ENCODE measurements around the gene NHS. TPM values are rescaled to one million over a fixed set of nuclear protein-coding genes. Genes with fewer than 3 reads are reported as not detected.

Gene NHS
- total RNA-seq, 1 experiment from 2014 or later, result 5.7 TPM

DNA sequence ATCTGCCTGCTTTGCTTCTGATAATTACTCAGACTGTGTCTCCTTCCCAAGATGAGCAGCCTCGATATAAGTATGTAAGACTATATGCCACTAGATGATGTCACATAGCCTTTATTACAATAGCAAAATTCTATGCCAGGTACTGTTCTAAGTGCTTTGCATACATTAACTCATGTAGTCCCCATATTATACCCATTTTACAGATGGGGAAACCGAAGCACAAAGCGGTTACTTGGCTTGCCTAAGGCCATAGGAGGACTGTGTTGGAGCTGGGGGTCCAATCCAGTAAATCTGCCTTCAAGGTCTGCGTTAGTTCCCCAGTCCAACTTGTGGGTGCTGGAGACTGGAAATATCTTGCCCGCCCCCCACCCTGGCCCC, 361.5 kb downstream of the NHS start:
- CTCF ChIA-PET, result no interaction called here

GRCh38 chrX:17736856-17737709, 362.1 kb downstream of the NHS start, which contains the start of gene SCML1:
TSS of gene SCML1 (plus strand) at chrX:17737493. CDS start at chrX:17744187, 6,694 bp downstream.
- Histone ChIP-seq H3K27ac (ENCODE audit: low read depth, low read length) (peak within 1 kb of the TSS; percentile 45), H3K9me2 (ENCODE audit: insufficient read depth) (no peaks in the 10 kb centered on the region), H3K27me3 (ENCODE audit: insufficient read depth, low read length) (no peaks in the 10 kb centered on the region), H3K9ac (ENCODE audit: low read length) (peak within 1 kb of the TSS; percentile 59), H3K79me2 (ENCODE audit: insufficient read depth, low read length) (peaks cover 3% of the 10 kb centered on the region; the same call in 1 of the 2 replicates), H3K4me3 (replicated peaks in 1 of 2; ENCODE audit: low read depth in 1 of 2, low read length in 2 of 2) (peak within 1 kb of the TSS; percentile 47 to 60), H3K36me3 (ENCODE audit: control insufficient read depth in 1 of 2, insufficient read depth in 2 of 2, low read length in 2 of 2) (no peaks in the 10 kb centered on the region), H4K20me1 (ENCODE audit: insufficient read depth) (no peaks in the 10 kb centered on the region), H3K4me1 (ENCODE audit: control insufficient read depth in 1 of 2, insufficient read depth in 2 of 2, low read length in 2 of 2) (peaks cover 3 to 17% of the 10 kb centered on the region in 2 experiments; a peak in 1 of 4 replicates), H2AFZ (ENCODE audit: low read depth, low read length, poor library complexity, severe bottlenecking) (no peak within 1 kb of the TSS), H3K4me2 (ENCODE audit: low read length) (peak within 1 kb of the TSS; percentile 82), H3K9me3 (ENCODE audit: control insufficient read depth in 1 of 2, insufficient read depth in 1 of 2, low read depth in 1 of 2, low read length in 2 of 2) (no peaks in the 10 kb centered on the region)
- ATAC-seq, result peak; percentile 95
- peak; percentile 89 for DNase-seq (ENCODE audit: low read depth, low spot score)
- POLR2A ChIA-PET, result interaction anchor here (0.6 kb wide), 1 partner anchor 13 kb away, joined by 3 read pairs; no protein-coding TSS in a partner anchor
- CTCF ChIA-PET, result no interaction called here
- intact Hi-C loops (cut with micrococcal nuclease), result no loop called here
- no TSS peak for BruUV-seq (replicated peaks)
- RAD21 ChIA-PET (ENCODE audit: low non-redundant PET in 1 of 2, low total read pairs in 2 of 2, uncharacterized antibody in 2 of 2, unreplicated experiment in 2 of 2), result interaction anchor here in 1 of 2 experiments (0.7 kb wide), 1 partner anchor 11 kb away, joined by 3 read pairs; no protein-coding TSS in a partner anchor
- TF ChIP-seq SP1 (IDR thresholded peaks at IDR 0.05; ENCODE audit: low read depth), result peak; percentile 59
- peak; percentile 37; the same call in 1 of the 2 replicates for TF ChIP-seq MAX (IDR thresholded peaks at IDR 0.05)
- no peak for TF ChIP-seq SRF (IDR thresholded peaks at IDR 0.05; ENCODE audit: low read depth)
- peak; percentile 49 for TF ChIP-seq TCF7L2 (IDR thresholded peaks at IDR 0.05; ENCODE audit: borderline replicate concordance, extremely low read depth, insufficient read depth, insufficient read length)
- peak; percentile 48 for TF ChIP-seq YY1 (IDR thresholded peaks at IDR 0.05; ENCODE audit: extremely low read depth, insufficient replicate concordance, low read depth, low read length)

More for the DNA sequence above, 361.5 kb downstream of the NHS start:
- no peaks in the 10 kb centered on the region for H3K9me2 ChIP-seq (ENCODE audit: insufficient read depth)
- intact Hi-C loops (cut with micrococcal nuclease), result no loop called here
- ChIA-PET RAD21 (ENCODE audit: low non-redundant PET in 1 of 2, low total read pairs in 2 of 2, uncharacterized antibody in 2 of 2, unreplicated experiment in 2 of 2) (no interaction called here), POLR2A (no interaction called here)
- H3K4me3 ChIP-seq (replicated peaks in 1 of 2; ENCODE audit: low read depth in 1 of 2, low read length in 2 of 2), result peak overlapping the region; percentile 31 to 47
- peak overlapping the region; percentile 22; the same call in 1 of the 2 replicates for H3K27ac ChIP-seq (ENCODE audit: low read depth, low read length)
- H3K4me1 ChIP-seq (ENCODE audit: control insufficient read depth in 1 of 2, insufficient read depth in 2 of 2, low read length in 2 of 2), result peaks cover 3 to 17% of the 10 kb centered on the region in 2 experiments; a peak in 1 of 4 replicates
- H3K36me3 ChIP-seq (ENCODE audit: control insufficient read depth in 1 of 2, insufficient read depth in 2 of 2, low read length in 2 of 2), result no peaks in the 10 kb centered on the region
- no peaks in the 10 kb centered on the region for H3K27me3 ChIP-seq (ENCODE audit: insufficient read depth, low read length)
- peak overlapping the region; percentile 35 for H3K9ac ChIP-seq (ENCODE audit: low read length)
- peak; percentile 47; the same call in 1 of the 2 replicates for TF ChIP-seq CBX3 (IDR thresholded peaks at IDR 0.05; ENCODE audit: low read depth)
- TF ChIP-seq MAX (IDR thresholded peaks at IDR 0.05), result no peak
- ATAC-seq (no peak), DNase-seq (ENCODE audit: low read depth, low spot score) (no peak)
- BruUV-seq (replicated peaks), result no TSS peak
- peak overlapping the region; percentile 69 for H3K4me2 ChIP-seq (ENCODE audit: low read length)
- H2AFZ ChIP-seq (ENCODE audit: low read depth, low read length, poor library complexity, severe bottlenecking), result no peak overlapping the region
- H3K79me2 ChIP-seq (ENCODE audit: insufficient read depth, low read length), result peaks cover 3% of the 10 kb centered on the region; the same call in 1 of the 2 replicates
- H3K9me3 ChIP-seq (ENCODE audit: control insufficient read depth in 1 of 2, insufficient read depth in 1 of 2, low read depth in 1 of 2, low read length in 2 of 2), result no peaks in the 10 kb centered on the region
- H4K20me1 ChIP-seq (ENCODE audit: insufficient read depth), result no peaks in the 10 kb centered on the region
